ENCODE data around the gene CDH11.

CDH11 gene, protein sequence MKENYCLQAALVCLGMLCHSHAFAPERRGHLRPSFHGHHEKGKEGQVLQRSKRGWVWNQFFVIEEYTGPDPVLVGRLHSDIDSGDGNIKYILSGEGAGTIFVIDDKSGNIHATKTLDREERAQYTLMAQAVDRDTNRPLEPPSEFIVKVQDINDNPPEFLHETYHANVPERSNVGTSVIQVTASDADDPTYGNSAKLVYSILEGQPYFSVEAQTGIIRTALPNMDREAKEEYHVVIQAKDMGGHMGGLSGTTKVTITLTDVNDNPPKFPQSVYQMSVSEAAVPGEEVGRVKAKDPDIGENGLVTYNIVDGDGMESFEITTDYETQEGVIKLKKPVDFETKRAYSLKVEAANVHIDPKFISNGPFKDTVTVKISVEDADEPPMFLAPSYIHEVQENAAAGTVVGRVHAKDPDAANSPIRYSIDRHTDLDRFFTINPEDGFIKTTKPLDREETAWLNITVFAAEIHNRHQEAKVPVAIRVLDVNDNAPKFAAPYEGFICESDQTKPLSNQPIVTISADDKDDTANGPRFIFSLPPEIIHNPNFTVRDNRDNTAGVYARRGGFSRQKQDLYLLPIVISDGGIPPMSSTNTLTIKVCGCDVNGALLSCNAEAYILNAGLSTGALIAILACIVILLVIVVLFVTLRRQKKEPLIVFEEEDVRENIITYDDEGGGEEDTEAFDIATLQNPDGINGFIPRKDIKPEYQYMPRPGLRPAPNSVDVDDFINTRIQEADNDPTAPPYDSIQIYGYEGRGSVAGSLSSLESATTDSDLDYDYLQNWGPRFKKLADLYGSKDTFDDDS

DNA sequence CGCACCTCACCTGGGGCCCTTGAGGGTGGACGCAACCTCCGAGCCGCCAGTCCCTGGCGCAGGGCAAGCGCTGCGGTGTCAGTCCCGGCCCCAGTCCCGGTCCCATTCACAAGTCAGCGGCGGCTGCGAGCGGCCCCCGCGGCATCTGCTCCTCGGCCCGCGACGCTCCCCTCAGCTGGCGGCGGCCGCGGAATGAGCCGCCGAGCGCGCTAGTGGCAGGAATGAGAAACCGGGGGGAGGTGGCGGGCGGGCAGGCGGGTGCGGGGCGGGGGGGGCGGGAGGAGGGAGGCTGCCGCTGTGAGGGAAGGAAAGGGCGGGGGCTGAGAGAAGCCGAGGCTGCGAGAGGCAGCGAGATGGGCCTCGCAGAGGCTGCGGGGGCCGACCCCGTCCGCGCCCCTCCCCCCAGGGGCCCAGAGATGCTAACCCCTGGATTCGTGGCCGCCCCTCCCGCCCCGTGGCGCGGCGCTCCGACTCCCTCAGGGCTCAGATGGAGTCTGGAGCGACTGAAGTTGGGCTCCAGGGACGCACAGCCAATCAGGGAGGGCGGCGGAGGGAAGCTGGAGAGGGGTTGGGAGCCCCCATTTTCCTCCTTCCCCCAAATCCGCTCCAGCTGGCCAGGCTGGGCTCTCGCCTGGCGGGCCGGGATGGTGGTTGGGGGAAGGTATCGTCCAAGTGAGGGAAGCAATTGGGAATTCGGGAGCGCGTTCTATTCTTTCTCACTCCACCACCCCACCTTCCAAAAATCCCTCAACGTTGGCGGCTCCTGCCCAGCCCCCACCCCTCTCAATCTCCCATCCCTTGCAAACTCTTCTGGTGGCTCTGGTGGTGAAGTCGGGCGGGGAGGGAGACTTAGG, at the start of gene CDH11:
Gene CDH11 (minus strand): TSS at position 194 of the 854 bp plus-strand sequence. CDS start 117,194 bp downstream, outside the sequence.
- DNase-seq (ENCODE audit: low read depth), result no peak

DNA sequence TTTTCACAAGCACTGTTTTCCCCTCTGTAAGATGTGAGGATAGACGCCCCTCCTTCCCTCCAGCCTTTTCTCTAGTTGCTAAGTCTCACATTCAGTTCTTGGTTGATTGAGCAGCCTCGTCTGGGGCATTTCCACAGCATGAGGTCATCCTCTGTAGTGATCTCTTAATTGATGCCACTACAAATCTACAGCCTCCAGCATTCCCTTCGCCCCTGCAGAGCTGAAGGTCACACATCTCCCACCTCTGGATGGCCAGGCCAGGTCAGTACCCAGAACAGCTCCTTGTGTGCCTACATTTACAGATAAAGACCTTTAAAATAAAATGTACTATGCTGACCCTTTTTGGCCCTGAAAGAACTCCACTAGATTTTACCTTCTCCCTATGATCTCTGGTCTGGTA, 32.5 kb upstream of the CDH11 start:
- DNase-seq (ENCODE audit: low read depth), result no peak

DNA sequence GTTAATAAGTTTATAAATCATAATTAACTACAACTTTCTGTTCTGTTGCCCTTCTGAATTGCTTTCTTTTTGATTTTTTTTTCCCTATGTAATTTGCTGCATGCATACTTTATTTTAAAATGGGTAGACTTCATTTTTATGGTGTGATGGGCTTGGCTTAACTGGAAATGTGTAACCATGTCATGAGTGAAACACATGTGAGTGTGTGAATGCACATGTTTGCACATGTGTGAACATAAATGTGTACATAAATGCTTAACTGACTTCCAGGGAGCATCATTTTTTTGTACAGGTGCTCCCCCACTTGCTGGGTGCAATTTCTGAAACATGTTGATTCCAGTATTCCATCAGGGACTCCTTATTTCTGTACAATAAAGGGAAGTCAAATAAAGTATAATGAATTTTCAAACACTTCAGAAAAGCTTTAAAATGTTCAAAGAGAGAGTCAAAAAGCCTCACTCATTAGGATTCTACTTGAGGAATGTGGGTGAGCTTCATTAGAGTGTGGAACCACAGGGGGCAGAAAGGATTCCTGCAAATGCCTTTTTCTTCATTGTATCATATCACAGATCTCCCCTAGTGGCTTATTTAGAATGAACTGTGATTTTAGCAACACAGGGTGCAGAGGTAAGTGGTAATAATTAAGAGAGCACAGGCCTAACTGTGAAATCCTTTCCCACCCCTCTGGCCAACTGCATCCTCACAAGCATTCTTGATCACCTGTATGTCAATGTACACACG, 31.7 kb upstream of the CDH11 start:
- DNase-seq (ENCODE audit: low read depth), result no peak

DNA sequence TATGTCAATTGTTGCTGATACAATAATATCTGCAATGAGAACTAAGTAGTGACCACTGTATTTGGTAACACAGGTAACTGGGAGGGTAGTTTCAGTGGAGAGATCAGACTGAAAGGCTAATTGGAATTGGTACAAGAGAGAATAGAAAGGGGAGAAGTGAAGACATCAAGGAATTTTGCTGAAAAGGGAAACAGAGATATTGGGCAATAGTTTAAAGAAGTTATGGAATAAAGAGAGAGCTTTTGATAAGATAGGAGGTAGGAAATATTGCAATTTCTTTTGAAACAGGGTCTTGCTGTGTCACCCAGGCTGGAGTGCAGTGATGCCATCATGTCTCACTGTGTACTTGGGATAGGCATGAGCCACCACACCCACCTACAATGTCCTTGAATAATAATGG, 26.9 kb upstream of the CDH11 start:
- DNase-seq (ENCODE audit: low read depth), result no peak

DNA sequence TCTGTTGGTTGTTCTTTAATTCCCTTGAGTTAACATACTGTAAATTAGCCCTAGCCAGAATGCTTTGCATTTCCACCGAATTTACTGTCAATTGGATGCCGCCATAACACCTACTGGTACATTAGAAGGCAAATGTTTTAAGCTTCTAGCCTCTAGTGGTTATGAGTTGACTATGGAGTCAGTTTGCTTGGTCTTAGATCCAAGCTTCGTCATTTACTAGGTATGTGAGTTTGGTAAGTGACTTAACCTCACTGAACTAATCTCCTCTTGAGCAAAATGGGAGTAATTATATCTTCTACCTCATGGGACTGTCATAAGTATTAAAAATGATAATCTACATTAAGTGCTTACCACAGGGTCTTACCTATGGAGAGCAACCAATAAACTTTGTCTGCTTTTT, 20.4 kb upstream of the CDH11 start:
- DNase-seq (ENCODE audit: low read depth), result no peak

DNA sequence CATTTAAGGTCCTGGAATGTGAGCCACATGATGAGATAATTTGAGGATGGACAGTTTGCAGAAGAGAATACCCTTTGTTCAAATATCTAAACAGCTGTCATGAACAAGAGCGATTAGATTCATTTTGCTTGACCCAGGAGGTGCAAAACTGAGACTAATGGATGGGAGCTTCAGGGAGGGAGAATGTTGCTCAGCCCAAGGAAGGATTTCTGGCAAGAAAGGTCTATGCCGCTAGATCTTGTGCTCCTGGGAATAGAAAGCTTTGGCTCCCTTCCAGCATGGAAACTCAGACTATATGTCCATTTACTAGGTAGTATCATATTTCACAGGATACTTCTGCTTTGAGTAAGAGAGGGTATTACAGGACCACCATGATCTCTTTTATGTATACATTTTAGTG, 14.8 kb upstream of the CDH11 start:
- DNase-seq (ENCODE audit: low read depth), result no peak

DNA sequence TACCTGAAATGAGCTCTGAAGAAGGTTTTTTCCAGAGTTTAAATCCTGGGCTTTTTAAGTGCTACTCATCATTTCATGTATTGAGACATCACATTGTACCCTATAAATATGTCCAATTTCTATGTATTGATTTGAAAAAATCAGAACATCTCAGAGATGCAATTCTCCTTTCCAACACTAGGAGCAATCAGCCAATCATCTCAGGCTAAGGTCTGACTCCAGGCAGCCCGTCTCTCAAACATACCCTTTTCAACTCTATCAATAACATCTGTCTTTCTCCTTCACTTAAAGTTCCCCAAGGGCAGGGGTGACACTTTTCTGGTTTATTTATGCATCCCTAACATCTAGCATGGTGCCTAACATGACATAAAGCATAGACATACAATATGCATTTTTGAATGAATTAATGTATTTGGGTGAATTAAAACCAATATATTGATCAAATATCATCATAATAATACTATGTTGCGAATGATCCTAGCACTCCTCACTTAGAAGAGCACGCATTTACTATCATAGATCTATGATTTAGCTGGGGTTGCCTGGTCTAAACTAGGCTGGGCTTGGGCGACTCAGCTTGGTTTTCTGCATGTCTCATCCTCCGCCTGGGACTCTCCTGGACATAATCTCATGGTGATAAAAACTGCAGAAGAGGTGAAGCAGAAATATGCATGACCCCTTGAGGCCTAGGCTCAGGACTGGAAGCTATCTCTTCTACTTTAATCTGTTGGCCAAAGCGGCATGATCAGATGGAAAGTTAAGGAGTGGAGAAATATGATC, 5.2 kb upstream of the CDH11 start:
- no peak for DNase-seq (ENCODE audit: low read depth)

DNA sequence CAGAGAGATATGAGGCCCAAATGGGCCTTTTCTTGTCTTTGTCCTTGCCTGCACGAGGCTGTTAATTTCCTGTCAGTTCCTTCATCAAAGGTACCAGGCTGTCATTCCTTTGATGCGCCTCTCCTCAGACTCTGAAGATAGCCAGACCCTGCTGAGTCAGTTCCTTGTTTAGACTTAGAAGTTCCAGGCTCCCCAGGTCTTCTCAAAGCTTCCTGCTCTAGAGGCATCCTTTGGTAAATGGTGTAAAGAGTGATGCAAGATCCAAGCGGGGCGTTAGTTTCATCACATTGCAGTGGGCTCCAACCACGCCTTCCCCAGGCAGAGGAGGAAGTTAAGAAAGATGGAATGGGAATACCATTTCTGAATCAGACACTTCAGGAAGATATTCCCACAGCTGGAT, 4.0 kb upstream of the CDH11 start:
- no peak for DNase-seq (ENCODE audit: low read depth)

DNA sequence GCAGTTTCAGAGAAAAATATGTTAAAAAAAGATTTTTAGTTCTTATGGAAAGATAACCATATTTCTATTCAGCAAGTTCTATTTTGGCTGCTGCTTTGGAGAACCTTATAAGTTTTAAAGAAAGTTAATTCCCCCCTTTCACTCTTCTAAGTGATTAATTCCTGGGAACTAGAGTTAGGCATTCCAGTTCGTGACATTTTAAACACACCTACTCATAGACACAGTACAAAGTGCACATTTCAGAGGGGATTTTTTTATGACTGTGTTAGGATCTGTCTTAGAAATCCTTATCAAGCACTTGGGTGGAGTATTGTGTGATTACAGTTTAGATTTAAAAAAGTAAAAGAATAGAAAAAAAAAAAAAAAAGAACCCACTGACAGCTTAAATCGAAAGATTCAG, 3.5 kb upstream of the CDH11 start:
- no peak for DNase-seq (ENCODE audit: low read depth)

DNA sequence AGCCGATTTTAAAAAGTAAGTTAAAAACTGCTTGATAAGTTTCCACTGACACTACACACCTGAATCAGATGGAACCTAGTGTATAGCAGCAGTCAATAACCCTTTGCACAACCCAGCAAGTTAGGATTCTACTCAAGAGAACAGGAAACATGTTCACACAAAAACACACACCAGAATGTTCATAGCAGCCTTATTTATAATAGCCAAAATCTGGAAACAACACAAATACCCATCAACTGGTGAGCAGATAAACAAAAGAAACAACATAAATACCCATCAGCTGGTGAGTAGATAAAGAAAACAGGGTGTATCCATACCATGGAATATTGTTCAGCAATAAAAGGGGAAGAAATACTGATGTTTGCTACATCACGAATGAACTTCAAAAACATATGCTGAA, 2.7 kb upstream of the CDH11 start:
- DNase-seq (ENCODE audit: low read depth), result no peak

DNA sequence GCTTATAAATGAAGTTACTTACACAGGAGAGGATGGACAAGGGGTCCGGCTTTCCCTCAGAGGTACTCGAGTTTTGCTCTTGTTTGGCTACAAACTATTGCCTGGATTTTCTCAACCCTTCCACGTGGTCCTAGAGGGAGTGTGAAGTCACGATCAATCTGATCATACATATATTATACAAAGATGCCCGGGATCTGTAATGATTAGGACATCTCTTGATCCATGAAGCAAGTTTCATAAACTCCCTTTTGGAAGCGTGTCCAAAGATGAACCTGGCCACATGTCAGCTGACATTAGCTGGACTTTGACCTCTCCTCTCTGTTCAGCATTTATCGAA, 2.3 kb upstream of the CDH11 start:
- no peak for DNase-seq (ENCODE audit: low read depth)

DNA sequence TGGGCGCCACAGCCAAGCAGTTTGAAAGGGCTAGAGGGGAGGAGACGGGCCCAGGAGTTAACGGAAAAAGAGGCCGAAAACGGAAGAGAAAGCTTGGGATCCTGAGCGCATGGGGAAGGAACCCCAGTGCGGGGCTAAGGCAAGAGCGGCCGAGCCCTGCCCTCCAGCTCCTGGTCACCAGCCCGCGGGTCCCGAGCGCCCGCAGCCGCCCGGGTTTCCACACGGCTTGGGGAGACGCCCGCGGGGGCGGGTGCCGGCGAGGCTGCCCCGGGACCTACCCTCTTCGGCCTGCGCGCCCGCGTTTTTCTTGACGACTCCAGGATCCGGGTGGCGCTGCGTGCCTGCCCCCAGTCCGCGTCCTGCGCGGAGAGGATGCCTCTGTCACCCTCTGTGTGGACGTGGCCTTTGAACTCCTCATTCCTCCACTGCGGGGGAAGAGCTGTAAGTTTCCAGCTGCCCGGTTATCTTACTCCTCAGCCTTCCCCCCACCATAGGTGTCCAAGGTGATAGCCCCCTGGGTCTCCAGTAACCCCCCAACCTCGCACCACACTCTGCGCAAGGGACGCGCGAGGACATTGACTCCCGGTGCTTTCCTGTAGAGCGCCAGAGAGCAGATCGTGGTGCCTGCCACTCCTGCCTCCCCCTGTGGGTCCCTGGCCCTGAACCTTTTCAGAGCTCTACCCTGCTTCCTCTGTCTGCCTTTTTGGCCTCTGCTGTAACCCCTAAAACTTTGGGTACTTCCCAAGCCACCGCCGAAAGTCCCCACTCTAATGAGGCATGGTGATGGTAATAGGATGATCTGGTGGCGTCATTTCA, 1.7 kb upstream of the CDH11 start:
- DNase-seq (ENCODE audit: low read depth), result no peak

DNA sequence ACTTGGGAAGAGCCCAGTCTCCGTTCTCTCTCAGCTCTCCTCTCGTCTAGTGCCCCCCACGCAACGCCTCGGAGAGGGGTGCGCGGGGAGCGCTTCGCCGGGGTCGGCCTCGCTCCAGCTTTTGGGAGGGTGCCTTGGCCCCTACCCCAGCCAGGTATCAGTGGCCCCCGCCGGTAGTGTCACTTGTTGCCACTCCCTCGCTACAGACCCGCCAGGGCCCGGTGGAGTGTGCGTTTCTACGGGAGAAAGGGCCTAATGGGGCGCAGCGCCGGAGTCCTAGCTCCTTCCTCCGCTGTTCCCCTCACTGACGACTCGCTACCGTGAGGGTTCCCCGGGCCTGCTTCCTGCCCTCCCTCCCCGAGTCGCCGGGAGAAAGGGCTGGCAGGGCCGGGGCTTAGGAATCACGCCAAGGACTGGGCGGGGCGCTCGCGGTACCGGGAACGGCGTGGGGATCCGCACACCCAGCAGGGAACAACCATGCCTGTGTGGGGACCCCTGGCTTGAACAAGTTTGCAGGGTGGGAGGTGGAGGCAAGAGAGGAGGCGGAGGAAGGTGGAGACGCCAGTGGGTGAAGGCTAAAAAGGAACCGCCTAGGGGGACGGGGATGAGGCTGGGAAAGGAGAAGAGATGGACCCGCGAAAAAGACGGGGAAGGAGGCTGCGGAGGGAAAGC, 997 bp upstream of the CDH11 start:
- DNase-seq (ENCODE audit: low read depth), result no peak

DNA sequence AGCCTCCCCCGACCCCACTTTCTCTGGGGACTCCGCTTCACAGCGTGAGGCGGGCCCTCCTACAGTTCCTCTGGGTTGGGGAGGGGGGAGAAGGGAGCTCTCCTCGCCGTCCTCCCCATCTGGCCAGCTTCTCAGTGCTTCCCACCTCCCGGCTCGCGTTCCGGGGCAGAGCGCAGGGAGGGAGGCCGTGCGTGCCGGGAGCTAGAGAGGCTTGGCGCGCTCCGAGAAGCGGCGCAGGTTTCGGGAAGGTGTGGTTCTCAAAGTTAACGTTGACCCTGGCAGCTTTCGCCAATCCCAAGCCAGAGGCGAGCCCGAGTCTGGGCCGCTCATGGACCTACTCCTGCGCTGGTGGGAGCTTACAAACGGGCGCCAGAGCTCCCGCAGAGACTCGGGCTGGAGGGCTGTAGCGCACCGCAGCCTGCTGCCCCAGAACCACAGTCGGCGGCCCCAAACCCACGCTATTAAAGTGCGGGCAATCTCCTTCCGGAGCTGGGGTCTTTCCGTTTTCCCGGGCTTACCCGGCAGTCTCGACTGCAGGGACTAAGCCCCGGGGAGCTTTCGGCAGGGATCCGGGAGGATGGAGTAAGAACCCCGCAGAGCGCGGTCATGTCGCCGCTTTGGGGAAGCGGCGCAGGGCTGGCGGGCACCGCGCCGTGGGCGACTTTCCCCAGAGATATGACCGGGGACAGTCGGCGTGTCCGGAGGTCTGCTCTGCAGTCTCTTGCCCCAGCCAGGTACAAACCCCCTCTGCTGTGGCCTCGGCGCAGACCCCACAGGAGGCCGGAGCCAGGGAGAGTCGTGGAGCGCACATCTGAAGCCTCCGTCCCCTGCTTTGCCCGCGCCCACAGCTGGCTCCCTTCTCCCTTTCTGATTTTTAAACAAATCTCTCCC, 787 bp downstream of the CDH11 start:
- DNase-seq (ENCODE audit: low read depth), result no peak

DNA sequence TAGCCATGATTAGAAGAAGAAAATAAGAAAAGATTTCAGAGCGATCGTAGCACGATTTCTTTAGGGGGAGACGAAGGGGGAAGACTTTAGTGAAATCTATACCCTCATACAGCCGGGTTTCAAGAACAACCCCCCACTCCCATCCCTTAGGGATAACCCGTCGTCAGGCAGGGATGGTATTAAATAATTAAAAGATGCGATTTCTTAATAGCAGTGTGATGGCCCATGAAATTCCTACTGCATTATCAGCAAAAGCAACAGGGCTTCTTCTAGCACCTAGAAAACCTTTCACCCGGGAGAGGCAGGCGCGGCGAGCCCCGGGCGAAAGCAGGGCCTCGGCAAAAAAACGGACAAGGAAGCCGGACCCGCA, 1.4 kb downstream of the CDH11 start:
- no peak for DNase-seq (ENCODE audit: low read depth)

DNA sequence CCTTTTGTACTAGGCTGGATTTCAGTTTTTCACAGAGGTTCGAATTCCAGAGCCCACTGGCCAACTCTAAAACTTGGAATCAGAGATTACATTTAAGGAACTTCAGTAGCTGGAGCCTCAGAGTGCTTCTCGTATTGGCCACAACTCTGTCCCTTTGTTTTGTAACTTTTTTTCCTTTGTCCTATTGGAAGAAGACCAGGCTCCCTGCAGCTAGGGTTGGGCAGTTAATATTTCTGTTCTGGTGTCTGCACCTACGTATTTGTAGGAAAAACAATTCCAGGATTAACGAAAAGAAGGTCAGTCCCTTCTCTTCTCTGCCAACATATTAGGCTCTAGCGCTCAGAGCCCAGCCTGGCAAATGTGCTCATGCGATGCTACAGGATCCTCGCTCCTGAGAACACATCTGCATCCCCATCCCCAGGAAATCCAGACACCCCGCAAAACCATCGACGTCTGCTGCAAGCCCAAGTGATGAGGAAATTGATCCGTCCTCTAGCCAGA, 1.9 kb downstream of the CDH11 start:
- no peak for DNase-seq (ENCODE audit: low read depth)

DNA sequence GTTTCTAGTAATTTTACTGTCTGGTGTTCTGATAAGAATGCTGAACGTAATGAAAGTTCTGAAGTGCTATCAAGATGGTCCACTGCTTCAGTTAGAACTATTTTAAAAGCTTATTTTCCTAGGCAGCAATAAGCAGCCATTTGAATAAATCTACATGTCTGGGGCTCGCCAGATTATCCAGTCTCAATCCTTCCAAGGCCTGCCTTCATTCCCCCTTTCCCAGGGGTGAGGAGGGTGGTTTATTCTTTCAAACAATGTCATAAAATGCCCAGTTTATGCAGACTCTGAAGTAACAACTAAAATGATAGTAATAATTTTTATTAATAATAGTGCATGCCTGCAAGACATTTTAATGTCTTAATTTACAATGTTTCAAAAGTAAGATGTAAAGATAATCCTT, 2.4 kb downstream of the CDH11 start:
- no peak for DNase-seq (ENCODE audit: low read depth)

DNA sequence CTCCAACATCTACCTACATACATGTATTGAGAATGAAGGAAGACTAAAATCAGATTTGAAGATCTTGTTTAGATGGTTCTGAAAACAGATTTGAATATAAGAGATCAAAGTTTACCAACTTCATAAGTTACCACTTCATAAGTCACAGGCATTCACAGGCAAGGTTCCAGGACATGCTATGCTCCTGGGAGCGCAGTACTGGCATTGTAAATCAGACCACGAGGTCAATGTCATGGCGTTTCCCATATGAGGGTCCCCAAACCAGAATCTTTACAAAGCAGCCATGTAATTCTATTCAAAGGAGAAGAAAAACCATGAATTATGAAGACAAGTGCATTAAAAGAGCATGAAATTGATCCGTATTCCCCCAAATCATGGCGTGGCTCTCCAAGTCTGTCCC, 3.0 kb downstream of the CDH11 start:
- DNase-seq (ENCODE audit: low read depth), result no peak
